Measurements from ENCODE around the gene KIF26A. TPM values are rescaled to one million over a fixed set of nuclear protein-coding genes. Genes with fewer than 3 reads are reported as not detected.

Gene KIF26A
- total RNA-seq, 1 donor: not detected

DNA sequence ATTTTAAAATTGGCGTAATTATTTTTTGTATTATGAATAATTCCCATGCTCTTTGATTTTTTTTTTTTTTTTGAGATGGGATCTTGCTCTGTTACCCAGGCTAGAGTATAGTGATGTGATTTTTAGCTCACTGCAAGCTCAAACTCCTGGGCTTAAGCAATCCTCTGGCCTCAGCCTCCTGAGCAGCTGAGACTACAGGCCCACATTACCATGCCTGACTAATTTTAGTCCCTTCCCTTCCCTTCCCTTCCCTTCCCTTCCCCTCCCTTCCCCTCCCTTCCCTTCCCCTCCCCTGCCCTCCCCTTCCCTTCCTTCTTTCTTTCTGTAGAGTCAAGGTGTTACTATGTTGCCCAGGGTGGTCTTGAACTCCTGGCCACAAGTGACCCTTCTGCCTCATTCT lies 9.4 kb upstream of the KIF26A start:
- Histone ChIP-seq H3K4me3 (ENCODE audit: insufficient read depth, low read length) (no peak overlapping the region), H3K27me3 (ENCODE audit: insufficient read depth, low read length) (no peaks in the 10 kb centered on the region), H3K27ac (ENCODE audit: low read depth, low read length) (no peak overlapping the region), H2AFZ (ENCODE audit: low read length) (no peak overlapping the region), H3K9me3 (ENCODE audit: low read depth, low read length) (no peaks in the 10 kb centered on the region), H3K4me2 (ENCODE audit: insufficient read depth, low read length) (no peak overlapping the region), H4K20me1 (ENCODE audit: insufficient read depth, low read length) (no peaks in the 10 kb centered on the region), H3K79me2 (ENCODE audit: insufficient read depth, low read length) (no peaks in the 10 kb centered on the region), H3K36me3 (ENCODE audit: insufficient read depth, low read length) (no peaks in the 10 kb centered on the region), H3K4me1 (ENCODE audit: insufficient read depth, low read length) (no peaks in the 10 kb centered on the region)
- DNase-seq (ENCODE audit: insufficient read length, low spot score, missing footprints): no peak
- TF ChIP-seq, protein P1, sequence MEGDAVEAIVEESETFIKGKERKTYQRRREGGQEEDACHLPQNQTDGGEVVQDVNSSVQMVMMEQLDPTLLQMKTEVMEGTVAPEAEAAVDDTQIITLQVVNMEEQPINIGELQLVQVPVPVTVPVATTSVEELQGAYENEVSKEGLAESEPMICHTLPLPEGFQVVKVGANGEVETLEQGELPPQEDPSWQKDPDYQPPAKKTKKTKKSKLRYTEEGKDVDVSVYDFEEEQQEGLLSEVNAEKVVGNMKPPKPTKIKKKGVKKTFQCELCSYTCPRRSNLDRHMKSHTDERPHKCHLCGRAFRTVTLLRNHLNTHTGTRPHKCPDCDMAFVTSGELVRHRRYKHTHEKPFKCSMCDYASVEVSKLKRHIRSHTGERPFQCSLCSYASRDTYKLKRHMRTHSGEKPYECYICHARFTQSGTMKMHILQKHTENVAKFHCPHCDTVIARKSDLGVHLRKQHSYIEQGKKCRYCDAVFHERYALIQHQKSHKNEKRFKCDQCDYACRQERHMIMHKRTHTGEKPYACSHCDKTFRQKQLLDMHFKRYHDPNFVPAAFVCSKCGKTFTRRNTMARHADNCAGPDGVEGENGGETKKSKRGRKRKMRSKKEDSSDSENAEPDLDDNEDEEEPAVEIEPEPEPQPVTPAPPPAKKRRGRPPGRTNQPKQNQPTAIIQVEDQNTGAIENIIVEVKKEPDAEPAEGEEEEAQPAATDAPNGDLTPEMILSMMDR (IDR thresholded peaks at IDR 0.05; ENCODE audit: extremely low read depth, low read depth, low read length): no peak

DNA sequence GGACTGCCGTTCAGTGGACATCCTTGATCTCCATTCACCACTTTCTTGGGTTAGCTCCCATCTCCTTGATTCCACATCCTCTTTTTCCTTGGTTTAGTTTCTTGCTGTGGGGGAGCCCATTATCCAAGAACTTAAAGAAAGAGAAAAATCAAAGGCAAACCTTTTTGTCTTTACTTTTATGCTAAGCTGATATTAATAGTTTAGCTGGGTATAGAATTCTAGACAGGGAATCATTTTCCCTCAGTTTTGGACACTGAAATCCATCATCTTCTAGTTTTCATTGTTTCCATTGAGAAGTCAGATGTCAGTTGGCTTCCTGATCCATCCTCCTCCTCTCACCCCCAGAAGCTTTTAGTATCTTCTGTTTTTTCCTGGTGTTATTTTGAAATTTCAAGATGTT lies 8.8 kb upstream of the KIF26A start:
- Histone ChIP-seq H4K20me1 (ENCODE audit: insufficient read depth, low read length) (no peaks in the 10 kb centered on the region), H3K4me3 (ENCODE audit: insufficient read depth, low read length) (no peak overlapping the region), H3K79me2 (ENCODE audit: insufficient read depth, low read length) (no peaks in the 10 kb centered on the region), H3K4me1 (ENCODE audit: insufficient read depth, low read length) (no peaks in the 10 kb centered on the region), H3K36me3 (ENCODE audit: insufficient read depth, low read length) (no peaks in the 10 kb centered on the region), H3K4me2 (ENCODE audit: insufficient read depth, low read length) (no peak overlapping the region), H2AFZ (ENCODE audit: low read length) (no peak overlapping the region), H3K9me3 (ENCODE audit: low read depth, low read length) (no peaks in the 10 kb centered on the region), H3K27ac (ENCODE audit: low read depth, low read length) (no peak overlapping the region), H3K27me3 (ENCODE audit: insufficient read depth, low read length) (no peaks in the 10 kb centered on the region)
- TF ChIP-seq, protein P1 (IDR thresholded peaks at IDR 0.05; ENCODE audit: extremely low read depth, low read depth, low read length): no peak
- DNase-seq (ENCODE audit: insufficient read length, low spot score, missing footprints): peak; percentile 46

DNA sequence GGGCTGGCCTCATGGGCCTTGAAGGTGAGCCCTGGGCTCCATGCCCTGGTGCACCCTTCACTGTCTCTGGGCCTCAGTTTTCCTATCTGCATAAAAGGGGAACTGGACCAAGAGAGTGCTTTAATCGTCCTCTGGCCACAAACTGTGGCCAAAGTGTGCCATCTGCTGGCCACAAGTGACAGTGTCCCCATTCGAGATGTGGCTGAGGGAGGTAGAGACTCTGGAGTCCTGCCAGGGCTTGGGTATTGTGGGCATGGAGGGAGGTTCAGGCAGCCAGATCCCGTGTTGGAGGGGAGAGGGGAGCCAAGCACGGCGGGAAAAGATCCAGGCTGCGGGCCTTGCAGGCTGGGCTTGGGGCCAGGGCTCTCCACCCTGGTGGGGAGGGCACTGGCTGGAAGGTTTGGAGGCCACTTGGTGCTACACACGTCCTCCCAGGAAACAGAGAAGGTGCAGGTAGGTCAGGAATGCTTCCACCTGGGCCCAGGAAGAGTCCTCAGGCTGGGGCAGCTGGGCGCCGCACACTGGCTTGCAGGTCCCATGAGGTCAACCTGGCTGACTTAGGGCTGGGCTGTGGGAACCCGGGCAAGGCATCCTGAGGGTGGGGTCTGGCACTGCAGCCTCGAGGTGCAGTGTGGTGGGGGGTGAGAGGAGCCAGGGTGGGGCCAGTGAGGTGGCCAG lies 7.3 kb upstream of the KIF26A start:
- H3K4me2 ChIP-seq (ENCODE audit: insufficient read depth, low read length): no peak overlapping the region
- no peak overlapping the region for H3K27ac ChIP-seq (ENCODE audit: low read depth, low read length)
- no peaks in the 10 kb centered on the region for H3K4me1 ChIP-seq (ENCODE audit: insufficient read depth, low read length)
- DNase-seq (ENCODE audit: insufficient read length, low spot score, missing footprints): peak; percentile 96
- no peaks in the 10 kb centered on the region for H3K9me3 ChIP-seq (ENCODE audit: low read depth, low read length)
- peaks cover 10% of the 10 kb centered on the region for H3K27me3 ChIP-seq (ENCODE audit: insufficient read depth, low read length)
- no peaks in the 10 kb centered on the region for H4K20me1 ChIP-seq (ENCODE audit: insufficient read depth, low read length)
- no peaks in the 10 kb centered on the region for H3K79me2 ChIP-seq (ENCODE audit: insufficient read depth, low read length)
- H3K36me3 ChIP-seq (ENCODE audit: insufficient read depth, low read length): no peaks in the 10 kb centered on the region
- H2AFZ ChIP-seq (ENCODE audit: low read length): no peak overlapping the region
- TF ChIP-seq, protein P1 (IDR thresholded peaks at IDR 0.05; ENCODE audit: extremely low read depth, low read depth, low read length): peak; percentile 56
- H3K4me3 ChIP-seq (ENCODE audit: insufficient read depth, low read length): no peak overlapping the region

DNA sequence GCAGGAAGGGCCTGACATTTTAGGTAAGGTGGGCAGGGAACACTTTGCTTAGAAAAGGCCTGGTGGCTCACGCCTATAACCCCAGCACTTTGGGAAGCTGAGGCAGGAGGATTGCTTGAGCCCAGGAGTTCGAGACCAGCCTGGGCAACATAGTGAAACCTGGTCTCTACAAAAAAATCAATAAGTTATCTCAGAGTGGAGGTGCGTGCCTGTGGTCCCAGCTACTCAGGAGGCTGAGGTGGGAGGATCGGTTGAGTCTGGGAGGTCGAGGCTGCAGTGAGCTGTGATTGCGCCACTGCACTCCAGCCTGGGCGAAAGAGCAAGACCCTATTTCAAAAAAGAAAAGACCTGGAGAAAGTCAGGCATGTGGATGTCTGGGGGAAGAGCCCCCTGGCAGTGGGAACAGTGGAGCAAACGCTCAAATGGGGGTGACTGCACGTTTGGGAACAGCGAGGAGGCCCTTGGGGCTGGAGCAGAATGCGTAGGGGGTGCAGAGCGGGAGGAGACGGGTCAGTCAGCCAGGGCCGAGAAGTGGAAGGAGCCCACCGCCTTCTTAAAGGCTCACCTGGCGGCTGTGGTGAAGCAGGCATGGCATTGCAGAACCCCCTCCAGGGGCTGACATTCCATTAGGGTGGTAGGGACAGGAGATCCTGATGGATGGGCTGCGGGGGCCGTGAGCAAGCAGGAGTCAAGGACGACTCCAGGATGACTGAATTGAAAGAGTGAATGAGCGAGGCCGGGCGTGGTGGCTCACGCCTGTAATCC lies 6.2 kb upstream of the KIF26A start:
- Histone ChIP-seq H3K27me3 (ENCODE audit: insufficient read depth, low read length) (peaks cover 19% of the 10 kb centered on the region), H3K4me2 (ENCODE audit: insufficient read depth, low read length) (no peak overlapping the region), H3K36me3 (ENCODE audit: insufficient read depth, low read length) (no peaks in the 10 kb centered on the region), H3K79me2 (ENCODE audit: insufficient read depth, low read length) (no peaks in the 10 kb centered on the region), H3K9me3 (ENCODE audit: low read depth, low read length) (no peaks in the 10 kb centered on the region), H2AFZ (ENCODE audit: low read length) (no peak overlapping the region), H3K4me1 (ENCODE audit: insufficient read depth, low read length) (no peaks in the 10 kb centered on the region), H3K27ac (ENCODE audit: low read depth, low read length) (no peak overlapping the region), H4K20me1 (ENCODE audit: insufficient read depth, low read length) (no peaks in the 10 kb centered on the region), H3K4me3 (ENCODE audit: insufficient read depth, low read length) (no peak overlapping the region)
- TF ChIP-seq, protein P1 (IDR thresholded peaks at IDR 0.05; ENCODE audit: extremely low read depth, low read depth, low read length): no peak
- DNase-seq (ENCODE audit: insufficient read length, low spot score, missing footprints): peak; percentile 58
